Mucosa of rectum (tissue), 2 donors: ENCODE results near the gene CAST.

Source experiments
- H3K27ac ChIP-seq, 2 donors: one replicate each; pipeline ENCODE4 v1.7.0; 2013; ENCODE audit warnings: inconsistent platforms in 2 of 2, low read depth in 2 of 2, low read length in 2 of 2
- H3K27me3 ChIP-seq, 2 donors: one replicate each; pipeline ENCODE4 v1.7.0; 2013; ENCODE audit warnings: low read length in 2 of 2; ENCODE audit not compliant: control insufficient read depth in 2 of 2, insufficient read depth in 2 of 2
- H3K36me3 ChIP-seq, 2 donors: one replicate each; pipeline ENCODE4 v1.7.0; 2013; ENCODE audit warnings: low read length in 2 of 2; ENCODE audit not compliant: control insufficient read depth in 2 of 2, insufficient read depth in 2 of 2
- H3K4me1 ChIP-seq, 2 donors: one replicate each; pipeline ENCODE4 v1.7.0; 2013; ENCODE audit warnings: low read length in 2 of 2, mild to moderate bottlenecking in 1 of 2; ENCODE audit not compliant: control insufficient read depth in 2 of 2, insufficient read depth in 2 of 2
- H3K4me3 ChIP-seq, 2 donors: one replicate each; pipeline ENCODE4 v1.7.0; 2013; ENCODE audit warnings: low read length in 2 of 2
- H3K9ac ChIP-seq, 2 donors: one replicate each; pipeline ENCODE4 v1.7.0; 2013; ENCODE audit warnings: low read length in 2 of 2, low read depth in 1 of 2, mild to moderate bottlenecking in 1 of 2
- H3K9me3 ChIP-seq, 2 donors: one replicate each; pipeline ENCODE4 v1.7.0; 2013; ENCODE audit warnings: low read length in 2 of 2; ENCODE audit not compliant: control insufficient read depth in 2 of 2
- donor health status: healthy.
- donor health status: Normal muscosa, but diverticular disease.

CAST gene

GRCh38 chr5:96780626-96781025, 118.5 kb downstream of the CAST start:
- no peak overlapping the region for H3K27ac ChIP-seq
- peaks cover 64 to 67% of the 10 kb centered on the region in 2 donors for H3K36me3 ChIP-seq
- H3K4me3 ChIP-seq: no peak overlapping the region
- peaks cover 0 to 10% of the 10 kb centered on the region in 2 donors for H3K4me1 ChIP-seq
- no peaks in the 10 kb centered on the region for H3K27me3 ChIP-seq
- H3K9ac ChIP-seq: no peak overlapping the region
- no peaks in the 10 kb centered on the region for H3K9me3 ChIP-seq

- Histone ChIP-seq H3K4me1 (peaks cover 0 to 10% of the 10 kb centered on the region in 2 donors), H3K4me3 (no peak overlapping the region), H3K27ac (no peak overlapping the region), H3K36me3 (peaks cover 62 to 67% of the 10 kb centered on the region in 2 donors), H3K9me3 (no peaks in the 10 kb centered on the region), H3K9ac (no peak overlapping the region), H3K27me3 (no peaks in the 10 kb centered on the region)
Observed at GRCh38 chr5:96781031-96781971, 119.1 kb downstream of the CAST start.

- peaks cover 55 to 56% of the 10 kb centered on the region in 2 donors for H3K36me3 ChIP-seq
- no peak overlapping the region for H3K9ac ChIP-seq
- H3K4me3 ChIP-seq: no peak overlapping the region
- H3K9me3 ChIP-seq: no peaks in the 10 kb centered on the region
- H3K27me3 ChIP-seq: no peaks in the 10 kb centered on the region
- peaks cover 0 to 10% of the 10 kb centered on the region in 2 donors for H3K4me1 ChIP-seq
- no peak overlapping the region for H3K27ac ChIP-seq
Observed at GRCh38 chr5:96783326-96783725, 121.2 kb downstream of the CAST start.

GRCh38 chr5:96785326-96786109, 123.3 kb downstream of the CAST start:
- H3K4me1 ChIP-seq: peaks cover 0 to 10% of the 10 kb centered on the region in 2 donors
- H3K36me3 ChIP-seq: peaks cover 55 to 60% of the 10 kb centered on the region in 2 donors
- H3K9me3 ChIP-seq: no peaks in the 10 kb centered on the region
- no peak overlapping the region for H3K9ac ChIP-seq
- no peak overlapping the region for H3K4me3 ChIP-seq
- H3K27me3 ChIP-seq: no peaks in the 10 kb centered on the region
- H3K27ac ChIP-seq: no peak overlapping the region

GRCh38 chr5:96788112-96788749, 126.1 kb downstream of the CAST start:
- Histone ChIP-seq H3K4me1 (peaks cover 0 to 4% of the 10 kb centered on the region in 2 donors), H3K36me3 (peaks cover 62 to 66% of the 10 kb centered on the region in 2 donors), H3K9ac (no peak overlapping the region), H3K27me3 (no peaks in the 10 kb centered on the region), H3K27ac (no peak overlapping the region), H3K9me3 (no peaks in the 10 kb centered on the region), H3K4me3 (no peak overlapping the region)

- Histone ChIP-seq H3K27me3 (no peaks in the 10 kb centered on the region), H3K27ac (no peak overlapping the region), H3K9me3 (no peaks in the 10 kb centered on the region), H3K36me3 (peaks cover 67 to 73% of the 10 kb centered on the region in 2 donors), H3K4me3 (no peak overlapping the region), H3K9ac (no peak overlapping the region), H3K4me1 (peaks cover 0 to 4% of the 10 kb centered on the region in 2 donors)
Observed at GRCh38 chr5:96789794-96790330, 127.7 kb downstream of the CAST start.

- no peak overlapping the region for H3K4me3 ChIP-seq
- peaks cover 66 to 73% of the 10 kb centered on the region in 2 donors for H3K36me3 ChIP-seq
- no peaks in the 10 kb centered on the region for H3K9me3 ChIP-seq
- H3K27me3 ChIP-seq: no peaks in the 10 kb centered on the region
- H3K4me1 ChIP-seq: peaks cover 0 to 4% of the 10 kb centered on the region in 2 donors
- H3K9ac ChIP-seq: no peak overlapping the region
- H3K27ac ChIP-seq: no peak overlapping the region
Observed at GRCh38 chr5:96790961-96791504, 128.9 kb downstream of the CAST start.

- Histone ChIP-seq H3K4me3 (no peak overlapping the region), H3K27me3 (no peaks in the 10 kb centered on the region), H3K9ac (no peak overlapping the region), H3K27ac (no peak overlapping the region), H3K4me1 (peaks cover 0 to 4% of the 10 kb centered on the region in 2 donors), H3K9me3 (no peaks in the 10 kb centered on the region), H3K36me3 (peaks cover 73 to 80% of the 10 kb centered on the region in 2 donors)
Observed at GRCh38 chr5:96794757-96795156, 132.6 kb downstream of the CAST start.

GRCh38 chr5:96795626-96796025, 133.4 kb downstream of the CAST start:
- Histone ChIP-seq H3K4me1 (peaks cover 0 to 4% of the 10 kb centered on the region in 2 donors), H3K4me3 (no peak overlapping the region), H3K9ac (no peak overlapping the region), H3K36me3 (peaks cover 67 to 80% of the 10 kb centered on the region in 2 donors), H3K9me3 (no peaks in the 10 kb centered on the region), H3K27ac (no peak overlapping the region), H3K27me3 (no peaks in the 10 kb centered on the region)
